Neural cell (in vitro differentiated cells): Measurements from ENCODE around the gene CD52. TPM values are rescaled to one million over a fixed set of nuclear protein-coding genes. Genes with fewer than 3 reads are reported as not detected.

Source experiments
- H2AFZ ChIP-seq: fragments of 200-600, 300-800 bp; sonication (generic), shearing (Covaris generic); 2 replicates; pipeline ENCODE4 v1.6.0; 2014; ENCODE audit warnings: low read depth, mild to moderate bottlenecking, antibody characterized with exemption, low read length, moderate library complexity
- H3F3A ChIP-seq: fragments of 200-600 bp; shearing (Covaris generic); 2 replicates; pipeline ENCODE4 v1.6.1; 2016; ENCODE audit warnings: mild to moderate bottlenecking, moderate library complexity, mixed read lengths, antibody characterized with exemption, low read length; ENCODE audit not compliant: insufficient read depth, poor library complexity, severe bottlenecking
- H3K27ac ChIP-seq: fragments of 200-600, 300-800 bp; sonication (generic), shearing (Covaris generic); 2 replicates; pipeline ENCODE4 v1.5.1; 2014; ENCODE audit warnings: mild to moderate bottlenecking, low read length, moderate library complexity
- H3K27me3 ChIP-seq: fragments of 300-800, 200-600 bp; sonication (generic), shearing (Covaris generic); 2 replicates; pipeline ENCODE4 v1.6.0; 2014; ENCODE audit warnings: mild to moderate bottlenecking, low read depth, low read length, moderate library complexity; ENCODE audit not compliant: insufficient read depth
- H3K36me3 ChIP-seq: fragments of 300-800, 200-600 bp; sonication (generic), shearing (Covaris generic); 2 replicates; pipeline ENCODE4 v1.5.1; 2014; ENCODE audit warnings: mild to moderate bottlenecking, antibody characterized with exemption, low read length, moderate library complexity; ENCODE audit not compliant: insufficient read depth
- H3K4me2 ChIP-seq: fragments of 300-800, 200-600 bp; sonication (generic), shearing (Covaris generic); 2 replicates; pipeline ENCODE4 v1.6.0; 2014; ENCODE audit warnings: mild to moderate bottlenecking, low read length
- H3K4me3 ChIP-seq: fragments of 300-800, 200-600 bp; sonication (generic), shearing (Covaris generic); 2 replicates; pipeline ENCODE4 v1.5.1; 2014; ENCODE audit warnings: mild to moderate bottlenecking, low read length, moderate library complexity
- H3K79me2 ChIP-seq: fragments of 200-600 bp; shearing (Covaris generic); replicated peaks from 2 replicates; pipeline ENCODE4 v1.6.0; 2014; ENCODE audit warnings: mild to moderate bottlenecking, low read length, moderate library complexity; ENCODE audit not compliant: insufficient read depth
- H3K9ac ChIP-seq: fragments of 300-800, 200-600 bp; sonication (generic), shearing (Covaris generic); 2 replicates; pipeline ENCODE4 v1.6.1; 2016; ENCODE audit warnings: mild to moderate bottlenecking, low read length, mixed read lengths
- H3K9me2 ChIP-seq: fragments of 200-600 bp; shearing (Covaris generic); 2 replicates; pipeline ENCODE4 v1.6.1; 2016; ENCODE audit warnings: mild to moderate bottlenecking, low read length, mixed read lengths; ENCODE audit not compliant: insufficient read depth
- H3K9me3 ChIP-seq: fragments of 200-600, 300-800 bp; sonication (generic), shearing (Covaris generic); 2 replicates; pipeline ENCODE4 v1.6.1; 2016; ENCODE audit warnings: mild to moderate bottlenecking, mixed run types, low read length, moderate library complexity, mixed read lengths
- H4K20me1 ChIP-seq: fragments of 200-600 bp; shearing (Covaris generic); 2 replicates; pipeline ENCODE4 v1.6.1; 2016; ENCODE audit warnings: mild to moderate bottlenecking, mixed run types; ENCODE audit not compliant: insufficient read depth
- CTCF ChIP-seq: fragments of 450-650 bp; IDR thresholded peaks from 2 replicates; pipeline ENCODE4 v1.5.1; 2014; ENCODE audit warnings: antibody characterized with exemption, mild to moderate bottlenecking, moderate library complexity; ENCODE audit not compliant: poor library complexity, severe bottlenecking
- EP300 ChIP-seq: fragments of 450-650 bp; conservative IDR thresholded peaks from 2 replicates; pipeline ENCODE4 v1.6.1; 2014; ENCODE audit warnings: antibody characterized with exemption, mild to moderate bottlenecking, moderate library complexity; ENCODE audit not compliant: poor library complexity, severe bottlenecking
- EZH2 ChIP-seq: fragments of 200-600, 300-800 bp; shearing (Covaris generic), sonication (generic); IDR thresholded peaks from 2 replicates; pipeline ENCODE4 v1.6.1; 2014; ENCODE audit warnings: antibody characterized with exemption, low read length, borderline replicate concordance, mild to moderate bottlenecking; ENCODE audit not compliant: insufficient read depth, poor library complexity, severe bottlenecking
- TAF1 ChIP-seq: IDR thresholded peaks from 2 replicates; pipeline ENCODE4 v1.6.1; 2012; ENCODE audit warnings: low read depth
- polyA plus RNA-seq: library from polyadenylated mRNA; depleted of rRNA; stranded (reverse); fragments of >200 nt; gene quantifications from 2 replicates; pipeline ENCODE4 v1.2.3, GENCODE V29; 2014

The CD52 gene
- polyA plus RNA-seq, 1 donor from 2014 or later, result not detected

DNA sequence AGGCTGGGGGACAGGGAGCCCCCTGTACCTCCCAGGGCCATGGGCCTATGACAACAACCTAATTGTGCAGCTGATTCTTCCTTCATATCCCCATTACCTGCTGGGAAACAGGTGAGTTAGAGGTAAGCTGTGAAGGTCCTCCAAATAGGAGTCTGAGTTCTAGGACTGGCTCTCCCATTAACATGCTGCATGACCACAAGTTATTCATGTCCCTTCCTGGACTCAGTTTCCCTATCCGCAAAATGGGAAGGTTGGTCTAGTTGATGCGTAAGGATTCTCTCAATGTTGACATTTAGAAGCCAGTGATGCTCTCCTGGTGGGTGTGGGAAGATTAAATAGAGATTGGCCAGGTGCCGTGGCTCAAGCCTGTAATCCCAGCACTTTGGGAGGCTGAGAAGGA is 50.7 kb downstream of the CD52 start:
- H3K9ac ChIP-seq, result no peak overlapping the region
- no peaks in the 10 kb centered on the region for H3K9me3 ChIP-seq
- H3K36me3 ChIP-seq, result no peaks in the 10 kb centered on the region
- H2AFZ ChIP-seq, result no peak overlapping the region
- no peaks in the 10 kb centered on the region for H3K9me2 ChIP-seq
- H3K79me2 ChIP-seq, result no peaks in the 10 kb centered on the region
- H3K4me2 ChIP-seq, result no peak overlapping the region
- no peak overlapping the region for H3K27ac ChIP-seq
- H4K20me1 ChIP-seq, result no peaks in the 10 kb centered on the region
- TF ChIP-seq CTCF, result no peak
- no peak for TF ChIP-seq TAF1
- no peak for TF ChIP-seq EZH2
- no peak for TF ChIP-seq EP300
- H3F3A ChIP-seq, result no peaks in the 10 kb centered on the region
- no peak overlapping the region for H3K4me3 ChIP-seq
- H3K27me3 ChIP-seq, result no peaks in the 10 kb centered on the region

Other genes with a start within 250 kb of the CD52 start
- gene PDIK1L, start 206.1 kb upstream of the CD52 start, polyA plus RNA-seq, result 41.3 and 44.9 TPM in 2 replicates
- 0.31 and 0.48 TPM in 2 replicates for gene FAM110D, start 158.9 kb upstream of the CD52 start, polyA plus RNA-seq
- not detected in 2 replicates for gene C1orf232, start 149.0 kb upstream of the CD52 start, polyA plus RNA-seq
- 20.2 and 25.0 TPM in 2 replicates for gene ZNF593, start 148.1 kb upstream of the CD52 start, polyA plus RNA-seq
- not detected in 2 replicates for gene ZNF593OS, start 146.1 kb upstream of the CD52 start, polyA plus RNA-seq
- 2.2 and 7.8 TPM in 2 replicates for gene CNKSR1, start 140.5 kb upstream of the CD52 start, polyA plus RNA-seq
- not detected in 2 replicates for gene CATSPER4, start 127.4 kb upstream of the CD52 start, polyA plus RNA-seq
- gene CEP85, start 83.8 kb upstream of the CD52 start, polyA plus RNA-seq, result 20.5 and 26.2 TPM in 2 replicates
- gene SH3BGRL3, start 37.9 kb upstream of the CD52 start, polyA plus RNA-seq, result 7.5 and 12.8 TPM in 2 replicates
- gene UBXN11, start 11.3 kb upstream of the CD52 start, polyA plus RNA-seq, result 18.5 and 19.4 TPM in 2 replicates
- gene CRYBG2, start 36.2 kb downstream of the CD52 start, polyA plus RNA-seq, result 0.18 and 2.5 TPM in 2 replicates
- not detected in 2 replicates for gene ZNF683, start 54.8 kb downstream of the CD52 start, polyA plus RNA-seq
- 0.94 and 1.0 TPM in 2 replicates for gene LIN28A, start 92.9 kb downstream of the CD52 start, polyA plus RNA-seq
- gene DHDDS, start 114.4 kb downstream of the CD52 start, polyA plus RNA-seq, result 26.2 and 28.9 TPM in 2 replicates
- 615 and 621 TPM in 2 replicates for gene HMGN2, start 154.5 kb downstream of the CD52 start, polyA plus RNA-seq
- gene RPS6KA1, start 211.8 kb downstream of the CD52 start, polyA plus RNA-seq, result 4.9 and 7.9 TPM in 2 replicates